A549 (cell line): ENCODE data around the gene OTC. TPM values are rescaled to one million over a fixed set of nuclear protein-coding genes. Genes with fewer than 3 reads are reported as not detected.
A peak's percentile ranks its signal among the peaks of the same experiment; 100 is the strongest.

Source experiments
- ATAC-seq, 2 experiments: fragments of 200-7000 bp in 1 of 2; fragments of >200 bp in 1 of 2; cut with Nextera tagmentation in 1 of 2; cut with Tn5 transposase in 1 of 2; 3 replicates each; pipeline versions ENCODE4 v1.8.0 to v1.9.1; 2018 to 2020; ENCODE audit warnings: mild to moderate bottlenecking in 1 of 2, moderate library complexity in 1 of 2
- CTCF ChIA-PET: fragments of 300-600 bp; sonication (Branson Sonifier 250); formaldehyde crosslinking; extraction: SDS; loops from one replicate; lab custom pipeline; 2021; ENCODE audit warnings: antibody characterized with exemption, inconsistent platforms; lab: Yijun Ruan, JAX
- POLR2A ChIA-PET: fragments of 350-600 bp; formaldehyde crosslinking; extraction: SDS; loops from one replicate; lab custom pipeline; 2021; ENCODE audit warnings: antibody characterized with exemption, inconsistent platforms; lab: Yijun Ruan, JAX
- DNase-seq, 2 experiments: peaks; one replicate each; pipeline versions ENCODE4 v3.0.0 to v3.0.0-alpha.2; 2011 to 2016; ENCODE audit warnings: low read depth in 1 of 2, low spot score in 1 of 2
- FAIRE-seq: peaks from 2 replicates; lab custom pipeline; 2011; peaks lifted over from hg19 to GRCh38; lab: Jason Lieb, UNC
- H3K27ac ChIP-seq, 2 experiments: fragments of >200 bp; sonication (Bioruptor Twin); formaldehyde crosslinking; 3 replicates each; pipeline ENCODE4 v1.5.1; 2016 to 2017
- H3K4me1 ChIP-seq: fragments of >200 bp; sonication (Bioruptor Twin); formaldehyde crosslinking; 3 replicates; pipeline ENCODE4 v1.6.1; 2016
- H3K4me2 ChIP-seq: fragments of >200 bp; sonication (Bioruptor Twin); formaldehyde crosslinking; 3 replicates; pipeline ENCODE4 v1.6.1; 2016
- H3K4me3 ChIP-seq: fragments of >200 bp; sonication (Bioruptor Twin); formaldehyde crosslinking; 3 replicates; pipeline ENCODE4 v1.5.1; 2016
- H3K9me3 ChIP-seq: fragments of >200 bp; sonication (Bioruptor Twin); formaldehyde crosslinking; 3 replicates; pipeline ENCODE4 v1.6.1; 2016
- BHLHE40 ChIP-seq: IDR thresholded peaks from 2 replicates; pipeline ENCODE4 v1.6.1; 2012; ENCODE audit warnings: low read depth, low read length, inconsistent platforms
- CBX8 ChIP-seq: fragments of 200-600 bp; sonication (generic); IDR thresholded peaks from 2 replicates; pipeline ENCODE4 v1.6.1; 2016
- CHD2 ChIP-seq: fragments of 150-350 bp; IDR thresholded peaks from 2 replicates; pipeline ENCODE4 v1.6.1; 2014; ENCODE audit warnings: low read length; ENCODE audit not compliant: partially characterized antibody
- CHD4 ChIP-seq: fragments of 200-600 bp; sonication (generic); IDR thresholded peaks from 2 replicates; pipeline ENCODE4 v1.6.1; 2016; ENCODE audit warnings: antibody characterized with exemption, mild to moderate bottlenecking, borderline replicate concordance
- EHF ChIP-seq: fragments of 250-450 bp; sonication (Bioruptor Pico); IDR thresholded peaks from 2 replicates; pipeline ENCODE4 v1.5.0; 2020; ENCODE audit warnings: mild to moderate bottlenecking
- EHMT2 ChIP-seq: fragments of 200-600 bp; sonication (generic); IDR thresholded peaks from 2 replicates; pipeline ENCODE4 v1.6.1; 2016; ENCODE audit warnings: antibody characterized with exemption, low read depth, mild to moderate bottlenecking, moderate library complexity
- HDAC2 ChIP-seq: fragments of 200-600 bp; sonication (generic); IDR thresholded peaks from 2 replicates; pipeline ENCODE4 v1.6.1; 2016
- HEYL ChIP-seq: fragments of 250-450 bp; sonication (Bioruptor Pico); IDR thresholded peaks from 2 replicates; pipeline ENCODE4 v1.8.0; 2021; ENCODE audit warnings: mild to moderate bottlenecking, moderate library complexity
- HOXB13 ChIP-seq: fragments of 250-450 bp; sonication (Bioruptor Pico); IDR thresholded peaks from 2 replicates; pipeline ENCODE4 v1.5.0; 2020; ENCODE audit warnings: low read depth, mild to moderate bottlenecking, moderate library complexity
- HOXB5 ChIP-seq: fragments of 250-450 bp; sonication (Bioruptor Pico); IDR thresholded peaks from 2 replicates; pipeline ENCODE4 v1.5.0; 2020; ENCODE audit warnings: mild to moderate bottlenecking, moderate library complexity
- JUN ChIP-seq, 2 experiments: fragments of >200 bp; sonication (Bioruptor Twin); formaldehyde crosslinking; IDR thresholded peaks; 2 replicates in 1 of 2; 3 replicates in 1 of 2; pipeline ENCODE4 v1.6.1; 2016 to 2017
- MAFK ChIP-seq: fragments of 450-650 bp; IDR thresholded peaks from 2 replicates; pipeline ENCODE4 v1.6.1; 2014; ENCODE audit not compliant: partially characterized antibody
- POLR2A ChIP-seq: IDR thresholded peaks from 2 replicates; pipeline ENCODE4 v1.6.1; 2012; ENCODE audit warnings: mild to moderate bottlenecking, low read length
- RAD21 ChIP-seq, 2 experiments: fragments of >200 bp in 1 of 2; sonication (Bioruptor Twin) in 1 of 2; formaldehyde crosslinking in 1 of 2; IDR thresholded peaks in 1 of 2; conservative IDR thresholded peaks in 1 of 2; 2 replicates in 1 of 2; 3 replicates in 1 of 2; pipeline ENCODE4 v1.6.1; 2012 to 2018; ENCODE audit warnings: inconsistent platforms in 1 of 2
- SMC3 ChIP-seq: fragments of >200 bp; sonication (Bioruptor Twin); formaldehyde crosslinking; IDR thresholded peaks from 3 replicates; pipeline ENCODE4 v1.6.1; 2018; ENCODE audit warnings: inconsistent platforms
- SREBF2 ChIP-seq: fragments of 450-650 bp; IDR thresholded peaks from 2 replicates; pipeline ENCODE4 v1.6.1; 2014; ENCODE audit warnings: mild to moderate bottlenecking, moderate library complexity
- TP53 ChIP-seq: fragments of 250-450 bp; sonication (Bioruptor Pico); IDR thresholded peaks from 2 replicates; pipeline ENCODE4 v1.5.0; 2021; ENCODE audit warnings: mild to moderate bottlenecking, moderate library complexity
- ZFP36 ChIP-seq: fragments of 450-650 bp; IDR thresholded peaks from 2 replicates; pipeline ENCODE4 v1.6.1; 2014; ENCODE audit warnings: borderline replicate concordance; ENCODE audit not compliant: partially characterized antibody
- ZSCAN20 ChIP-seq: fragments of 250-450 bp; sonication (Bioruptor Pico); IDR thresholded peaks from 2 replicates; pipeline ENCODE4 v1.8.0; 2022; ENCODE audit warnings: mild to moderate bottlenecking, moderate library complexity
- WGBS: methylation state at CpG from one replicate; pipeline ENCODE4 v1.1.6; 2017; ENCODE audit errors: missing lambda C conversion rate; 5-methylcytosine and 5-hydroxymethylcytosine counted together
- polyA plus RNA-seq, 4 experiments: library from polyadenylated mRNA; depleted of rRNA in 3 of 4; stranded (reverse); fragments of >200 nt; fragmentation: RNase III in 1 of 4; extraction: RNeasy Plus Mini Kit Qiagen cat#74134 plus additional on column Dnase treatment in 1 of 4; gene quantifications; 2 replicates in 3 of 4; 3 replicates in 1 of 4; pipeline ENCODE4 v1.2.3, GENCODE V29; 2011 to 2017
- TF ChIP-seq, protein P1 (sequence below): fragments of 200-600 bp; sonication (generic); IDR thresholded peaks from 2 replicates; pipeline ENCODE4 v1.6.1; 2016; ENCODE audit warnings: antibody characterized with exemption, mild to moderate bottlenecking, moderate library complexity
- TF ChIP-seq, protein P2 (sequence below): fragments of 250-450 bp; sonication (Bioruptor Pico); IDR thresholded peaks from 2 replicates; pipeline ENCODE4 v1.5.0; 2021; ENCODE audit warnings: mild to moderate bottlenecking, moderate library complexity, borderline replicate concordance
- TF ChIP-seq, protein P3 (sequence below): fragments of >200 bp; sonication (Bioruptor Twin); formaldehyde crosslinking; IDR thresholded peaks from 3 replicates; pipeline ENCODE4 v1.5.1; 2016
- TF ChIP-seq, protein P4 (sequence below): IDR thresholded peaks from 2 replicates; pipeline ENCODE4 v1.6.1; 2012

Gene OTC
- polyA plus RNA-seq, 2 of the 4 experiments (the other 2 are of a cell fraction), result not detected

DNA sequence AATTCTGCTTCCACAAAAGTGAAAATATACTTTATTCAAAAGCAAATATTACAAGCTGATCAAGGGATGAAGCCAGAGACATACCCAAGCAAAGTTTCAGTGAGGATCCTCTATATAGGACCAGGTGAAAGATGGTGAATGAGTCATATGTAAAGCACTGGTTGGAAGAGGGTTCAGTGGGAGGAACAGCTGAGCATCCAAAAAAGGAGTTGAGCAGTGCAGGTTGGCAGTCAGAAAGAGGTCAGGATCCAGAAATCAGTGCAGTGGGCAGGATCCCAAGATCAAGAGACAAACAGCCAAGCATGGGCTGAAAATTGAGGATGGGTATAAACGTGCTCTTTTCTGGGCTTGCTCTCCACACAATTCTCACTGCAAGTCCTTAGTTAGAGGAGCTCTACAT is 30.3 kb downstream of the OTC start:
- Histone ChIP-seq H3K27ac (no peak overlapping the region), H3K4me2 (no peak overlapping the region), H3K4me3 (no peak overlapping the region), H3K9me3 (no peaks in the 10 kb centered on the region), H3K4me1 (no peaks in the 10 kb centered on the region)
- 0% methylated on average over 1 of the region's 1 CpG for WGBS
- ChIA-PET CTCF (no interaction called here), POLR2A (no interaction called here)
- no peak for DNase-seq
- no peak for FAIRE-seq
- TF ChIP-seq, protein P1, sequence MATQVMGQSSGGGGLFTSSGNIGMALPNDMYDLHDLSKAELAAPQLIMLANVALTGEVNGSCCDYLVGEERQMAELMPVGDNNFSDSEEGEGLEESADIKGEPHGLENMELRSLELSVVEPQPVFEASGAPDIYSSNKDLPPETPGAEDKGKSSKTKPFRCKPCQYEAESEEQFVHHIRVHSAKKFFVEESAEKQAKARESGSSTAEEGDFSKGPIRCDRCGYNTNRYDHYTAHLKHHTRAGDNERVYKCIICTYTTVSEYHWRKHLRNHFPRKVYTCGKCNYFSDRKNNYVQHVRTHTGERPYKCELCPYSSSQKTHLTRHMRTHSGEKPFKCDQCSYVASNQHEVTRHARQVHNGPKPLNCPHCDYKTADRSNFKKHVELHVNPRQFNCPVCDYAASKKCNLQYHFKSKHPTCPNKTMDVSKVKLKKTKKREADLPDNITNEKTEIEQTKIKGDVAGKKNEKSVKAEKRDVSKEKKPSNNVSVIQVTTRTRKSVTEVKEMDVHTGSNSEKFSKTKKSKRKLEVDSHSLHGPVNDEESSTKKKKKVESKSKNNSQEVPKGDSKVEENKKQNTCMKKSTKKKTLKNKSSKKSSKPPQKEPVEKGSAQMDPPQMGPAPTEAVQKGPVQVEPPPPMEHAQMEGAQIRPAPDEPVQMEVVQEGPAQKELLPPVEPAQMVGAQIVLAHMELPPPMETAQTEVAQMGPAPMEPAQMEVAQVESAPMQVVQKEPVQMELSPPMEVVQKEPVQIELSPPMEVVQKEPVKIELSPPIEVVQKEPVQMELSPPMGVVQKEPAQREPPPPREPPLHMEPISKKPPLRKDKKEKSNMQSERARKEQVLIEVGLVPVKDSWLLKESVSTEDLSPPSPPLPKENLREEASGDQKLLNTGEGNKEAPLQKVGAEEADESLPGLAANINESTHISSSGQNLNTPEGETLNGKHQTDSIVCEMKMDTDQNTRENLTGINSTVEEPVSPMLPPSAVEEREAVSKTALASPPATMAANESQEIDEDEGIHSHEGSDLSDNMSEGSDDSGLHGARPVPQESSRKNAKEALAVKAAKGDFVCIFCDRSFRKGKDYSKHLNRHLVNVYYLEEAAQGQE, result no peak
- ATAC-seq, result no peak

DNA sequence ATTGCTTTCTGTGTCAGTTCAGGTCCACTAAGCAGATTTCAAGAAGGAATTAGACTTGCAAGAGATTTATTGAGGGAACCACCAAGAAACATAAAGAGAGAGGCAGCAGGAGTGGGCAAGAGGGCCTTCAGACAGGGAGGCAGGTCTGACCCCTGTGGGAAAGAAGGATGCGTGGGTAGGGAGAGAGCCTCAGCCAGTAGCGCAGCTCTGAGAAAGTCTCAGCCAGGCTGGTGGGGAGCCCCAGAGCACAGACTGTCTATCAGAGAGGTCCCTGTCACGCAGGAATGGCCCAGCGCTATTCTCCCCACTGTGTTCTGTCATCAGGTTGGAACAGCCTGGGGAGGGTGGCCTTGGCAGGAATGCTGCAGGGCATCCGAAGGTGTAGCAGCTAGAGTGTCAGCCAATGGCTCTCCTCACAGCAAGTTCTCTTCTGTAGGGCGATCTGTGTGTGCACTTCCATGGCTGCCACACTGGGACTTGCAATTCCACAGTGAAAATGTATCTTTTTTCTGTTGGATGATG is 48.0 kb downstream of the OTC start:
- ATAC-seq, result no peak
- TF ChIP-seq ZSCAN20 (CRISPR knock-in tag) (no peak), EHMT2 (no peak), EHF (CRISPR knock-in tag) (no peak), RAD21 (conservative IDR thresholded peaks at IDR 0.05 in 1 of 2, IDR thresholded peaks at IDR 0.05 in 1 of 2) (no peak), HOXB13 (CRISPR knock-in tag) (no peak), CHD4 (no peak), JUN (IDR thresholded peaks at IDR 0.05) (no peak), HEYL (CRISPR knock-in tag) (no peak), BHLHE40 (no peak), SREBF2 (no peak)
- TF ChIP-seq, protein P2, sequence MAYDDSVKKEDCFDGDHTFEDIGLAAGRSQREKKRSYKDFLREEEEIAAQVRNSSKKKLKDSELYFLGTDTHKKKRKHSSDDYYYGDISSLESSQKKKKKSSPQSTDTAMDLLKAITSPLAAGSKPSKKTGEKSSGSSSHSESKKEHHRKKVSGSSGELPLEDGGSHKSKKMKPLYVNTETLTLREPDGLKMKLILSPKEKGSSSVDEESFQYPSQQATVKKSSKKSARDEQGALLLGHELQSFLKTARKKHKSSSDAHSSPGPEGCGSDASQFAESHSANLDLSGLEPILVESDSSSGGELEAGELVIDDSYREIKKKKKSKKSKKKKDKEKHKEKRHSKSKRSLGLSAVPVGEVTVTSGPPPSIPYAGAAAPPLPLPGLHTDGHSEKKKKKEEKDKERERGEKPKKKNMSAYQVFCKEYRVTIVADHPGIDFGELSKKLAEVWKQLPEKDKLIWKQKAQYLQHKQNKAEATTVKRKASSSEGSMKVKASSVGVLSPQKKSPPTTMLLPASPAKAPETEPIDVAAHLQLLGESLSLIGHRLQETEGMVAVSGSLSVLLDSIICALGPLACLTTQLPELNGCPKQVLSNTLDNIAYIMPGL (CRISPR knock-in tag), result no peak
- TF ChIP-seq, protein P3, sequence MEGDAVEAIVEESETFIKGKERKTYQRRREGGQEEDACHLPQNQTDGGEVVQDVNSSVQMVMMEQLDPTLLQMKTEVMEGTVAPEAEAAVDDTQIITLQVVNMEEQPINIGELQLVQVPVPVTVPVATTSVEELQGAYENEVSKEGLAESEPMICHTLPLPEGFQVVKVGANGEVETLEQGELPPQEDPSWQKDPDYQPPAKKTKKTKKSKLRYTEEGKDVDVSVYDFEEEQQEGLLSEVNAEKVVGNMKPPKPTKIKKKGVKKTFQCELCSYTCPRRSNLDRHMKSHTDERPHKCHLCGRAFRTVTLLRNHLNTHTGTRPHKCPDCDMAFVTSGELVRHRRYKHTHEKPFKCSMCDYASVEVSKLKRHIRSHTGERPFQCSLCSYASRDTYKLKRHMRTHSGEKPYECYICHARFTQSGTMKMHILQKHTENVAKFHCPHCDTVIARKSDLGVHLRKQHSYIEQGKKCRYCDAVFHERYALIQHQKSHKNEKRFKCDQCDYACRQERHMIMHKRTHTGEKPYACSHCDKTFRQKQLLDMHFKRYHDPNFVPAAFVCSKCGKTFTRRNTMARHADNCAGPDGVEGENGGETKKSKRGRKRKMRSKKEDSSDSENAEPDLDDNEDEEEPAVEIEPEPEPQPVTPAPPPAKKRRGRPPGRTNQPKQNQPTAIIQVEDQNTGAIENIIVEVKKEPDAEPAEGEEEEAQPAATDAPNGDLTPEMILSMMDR, result no peak
- POLR2A ChIA-PET, result no interaction called here

DNA sequence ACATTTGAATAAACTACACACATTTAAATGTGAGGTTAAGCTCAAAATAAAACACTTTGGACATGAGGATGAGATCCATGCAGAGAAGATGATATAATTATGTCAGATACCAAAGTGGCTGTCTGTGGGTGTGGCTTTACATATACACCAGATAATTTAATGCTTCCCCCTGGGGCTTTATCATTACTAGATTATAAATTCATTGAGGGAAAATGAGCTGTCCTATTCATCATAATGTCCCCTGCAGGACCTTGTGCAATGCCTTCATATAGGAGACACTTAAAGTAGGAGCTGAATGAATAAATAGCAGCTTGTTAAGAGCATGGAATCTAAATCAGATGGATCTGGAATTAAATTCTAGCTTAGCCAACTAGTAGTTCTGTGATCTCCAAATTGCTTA is 49.7 kb downstream of the OTC start:
- ChIA-PET CTCF (no interaction called here), POLR2A (no interaction called here)
- FAIRE-seq, result peak; percentile 81
- TF ChIP-seq, protein P4, sequence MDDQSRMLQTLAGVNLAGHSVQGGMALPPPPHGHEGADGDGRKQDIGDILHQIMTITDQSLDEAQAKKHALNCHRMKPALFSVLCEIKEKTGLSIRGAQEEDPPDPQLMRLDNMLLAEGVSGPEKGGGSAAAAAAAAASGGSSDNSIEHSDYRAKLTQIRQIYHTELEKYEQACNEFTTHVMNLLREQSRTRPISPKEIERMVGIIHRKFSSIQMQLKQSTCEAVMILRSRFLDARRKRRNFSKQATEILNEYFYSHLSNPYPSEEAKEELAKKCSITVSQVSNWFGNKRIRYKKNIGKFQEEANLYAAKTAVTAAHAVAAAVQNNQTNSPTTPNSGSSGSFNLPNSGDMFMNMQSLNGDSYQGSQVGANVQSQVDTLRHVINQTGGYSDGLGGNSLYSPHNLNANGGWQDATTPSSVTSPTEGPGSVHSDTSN, result no peak
- TF ChIP-seq, protein P1, result no peak
- TF ChIP-seq CBX8 (no peak), ZFP36 (no peak), HEYL (CRISPR knock-in tag) (no peak), MAFK (no peak), POLR2A (no peak), HOXB5 (CRISPR knock-in tag) (no peak), TP53 (CRISPR knock-in tag) (no peak), SMC3 (no peak), RAD21 (conservative IDR thresholded peaks at IDR 0.05 in 1 of 2, IDR thresholded peaks at IDR 0.05 in 1 of 2) (no peak), HDAC2 (no peak), CHD2 (no peak)

More for the DNA sequence above, 48.0 kb downstream of the OTC start:
- DNase-seq (no peak), FAIRE-seq (no peak)
- Histone ChIP-seq H3K4me2 (no peak overlapping the region), H3K4me1 (no peaks in the 10 kb centered on the region), H3K27ac (no peak overlapping the region), H3K4me3 (no peak overlapping the region), H3K9me3 (no peaks in the 10 kb centered on the region)
- WGBS, result 42% methylated on average over 4 of the region's 6 CpGs
- CTCF ChIA-PET, result no interaction called here

More for the DNA sequence above, 49.7 kb downstream of the OTC start:
- Histone ChIP-seq H3K4me3 (no peak overlapping the region), H3K9me3 (no peaks in the 10 kb centered on the region), H3K4me1 (no peaks in the 10 kb centered on the region), H3K4me2 (no peak overlapping the region), H3K27ac (no peak overlapping the region)
- no peak for ATAC-seq
- no peak for DNase-seq
